KOPT-K1 (cell line): ENCODE results near the gene TRIP6.
"Not testable (repeated sequence)": the region's sequence is repeated elsewhere in the genome, so short reads cannot be mapped to it uniquely, and the experiment has no call there.

Experiments used
- H3K27ac ChIP-seq: fragments of 200-600 bp; sonication (generic); 2 replicates; pipeline ENCODE4 v1.5.1; 2016; ENCODE audit warnings: antibody characterized with exemption, mild to moderate bottlenecking, low read depth, low read length; ENCODE audit not compliant: poor library complexity, severe bottlenecking
- H3K36me3 ChIP-seq: fragments of 200-600 bp; sonication (generic); 2 replicates; pipeline ENCODE4 v1.5.1; 2017; ENCODE audit warnings: antibody characterized with exemption, mild to moderate bottlenecking, low read length, moderate library complexity; ENCODE audit not compliant: insufficient read depth
- H3K9me3 ChIP-seq: fragments of 200-600 bp; sonication (generic); 2 replicates; pipeline ENCODE4 v1.5.1; 2017; ENCODE audit warnings: antibody characterized with exemption, low read length, mild to moderate bottlenecking; ENCODE audit not compliant: insufficient read depth, poor library complexity, severe bottlenecking

The TRIP6 gene

DNA sequence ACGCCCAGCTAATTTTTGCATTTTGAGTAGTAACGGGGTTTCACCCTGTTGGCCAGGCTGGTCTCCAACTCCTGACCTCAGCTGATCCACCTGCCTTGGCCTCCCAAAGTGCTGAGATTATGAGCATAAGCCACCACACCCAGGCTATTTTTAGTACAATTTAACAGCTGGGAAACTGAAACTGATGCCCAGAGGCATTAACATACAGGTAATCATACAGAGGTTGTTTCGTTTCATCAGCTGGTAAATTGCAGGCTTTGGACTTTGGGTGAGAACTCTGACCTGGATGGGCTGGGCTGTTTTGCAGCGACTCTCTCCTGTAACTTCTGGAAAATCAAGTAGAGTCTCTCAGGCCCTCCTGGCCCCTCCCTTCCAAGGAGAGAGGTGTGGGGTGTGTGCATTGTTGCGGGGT is 34.7 kb downstream of the TRIP6 start:
- H3K9me3 ChIP-seq, result no peaks in the 10 kb centered on the region
- no peak overlapping the region for H3K27ac ChIP-seq
- H3K36me3 ChIP-seq, result no peaks in the 10 kb centered on the region

DNA sequence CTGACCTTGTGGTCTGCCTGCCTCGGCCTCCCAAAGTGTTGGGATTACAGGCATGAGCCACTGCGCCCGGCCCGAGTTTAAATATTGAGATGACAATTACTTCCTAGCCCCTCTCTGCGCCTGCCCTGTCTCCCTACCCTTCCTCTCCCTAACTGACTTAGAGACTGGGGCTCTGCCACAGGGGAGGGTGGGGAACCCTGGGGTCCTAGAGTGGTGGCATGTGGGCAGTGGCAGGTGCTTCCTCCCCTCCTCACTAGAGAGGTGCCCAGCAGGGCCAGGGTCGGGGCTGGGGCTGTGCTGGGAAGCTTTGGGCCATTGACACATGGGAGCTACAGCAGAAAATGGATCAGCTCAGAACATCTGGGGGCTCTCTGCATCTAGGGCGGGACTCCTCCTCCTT is 35.5 kb downstream of the TRIP6 start:
- no peaks in the 10 kb centered on the region for H3K36me3 ChIP-seq
- no peaks in the 10 kb centered on the region for H3K9me3 ChIP-seq
- no peak overlapping the region for H3K27ac ChIP-seq

DNA sequence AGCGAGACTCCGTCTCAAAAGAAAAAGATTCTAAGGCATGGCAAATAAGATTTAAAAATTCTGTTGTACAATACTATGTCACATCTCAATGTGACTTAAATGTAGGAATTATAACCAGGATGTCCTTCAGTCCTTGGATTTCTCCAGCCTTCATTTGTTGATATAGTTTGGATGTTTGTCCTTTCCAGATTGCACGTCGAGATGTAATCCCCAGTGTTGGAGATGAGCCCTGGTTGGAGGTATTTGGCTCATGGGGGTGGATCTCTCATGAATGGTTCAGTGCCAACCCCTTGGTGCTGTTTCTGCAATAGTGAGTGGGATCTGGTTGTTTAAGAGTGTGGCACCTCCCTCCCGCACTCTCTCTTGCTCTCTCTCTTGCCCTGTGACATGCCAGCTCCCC is 41.3 kb downstream of the TRIP6 start:
- Histone ChIP-seq H3K9me3 (peaks cover 9% of the 10 kb centered on the region), H3K27ac (no peak overlapping the region), H3K36me3 (no peaks in the 10 kb centered on the region)

DNA sequence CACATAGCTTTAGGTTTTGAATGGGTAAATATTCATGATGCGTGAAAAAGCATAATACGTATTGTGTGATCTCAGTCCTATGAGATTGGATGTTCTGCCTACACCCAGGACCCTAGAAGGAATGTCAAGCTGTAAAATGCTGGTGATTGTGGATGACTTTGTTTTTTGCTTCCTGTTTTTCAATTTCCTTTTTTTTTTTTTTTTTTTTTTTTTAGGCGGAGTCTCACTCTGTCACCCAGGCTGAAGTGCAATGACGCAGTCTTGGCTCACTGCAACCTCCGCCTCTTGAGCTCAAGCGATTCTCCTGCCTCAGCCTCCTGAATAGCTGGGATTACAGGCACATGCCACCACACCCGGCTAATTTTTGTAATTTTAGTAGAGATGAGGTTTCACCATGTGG is 43.3 kb downstream of the TRIP6 start:
- not testable (repeated sequence) for H3K9me3 ChIP-seq, H3K27ac ChIP-seq, H3K36me3 ChIP-seq

DNA sequence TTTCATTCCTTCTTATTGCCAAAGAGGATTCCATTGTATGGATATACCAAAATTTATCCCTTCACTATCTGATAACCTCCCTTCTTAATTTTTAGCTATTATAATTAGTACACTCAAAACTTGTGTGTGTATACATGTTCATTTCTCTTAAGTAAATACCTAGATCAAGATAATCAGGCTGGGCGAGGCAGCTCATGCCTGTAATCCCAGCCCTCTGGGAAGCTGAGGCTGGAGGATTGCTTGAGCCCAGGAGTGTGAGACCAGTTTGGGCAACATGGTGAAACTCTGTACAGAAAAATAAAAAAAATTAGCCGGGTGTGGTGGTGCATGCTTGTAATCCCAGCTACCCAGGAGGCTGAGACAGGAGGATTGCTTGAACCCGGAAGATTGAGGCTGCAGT is 44.3 kb downstream of the TRIP6 start:
- Histone ChIP-seq H3K27ac (no peak overlapping the region), H3K9me3 (peaks cover 9% of the 10 kb centered on the region), H3K36me3 (no peaks in the 10 kb centered on the region)

DNA sequence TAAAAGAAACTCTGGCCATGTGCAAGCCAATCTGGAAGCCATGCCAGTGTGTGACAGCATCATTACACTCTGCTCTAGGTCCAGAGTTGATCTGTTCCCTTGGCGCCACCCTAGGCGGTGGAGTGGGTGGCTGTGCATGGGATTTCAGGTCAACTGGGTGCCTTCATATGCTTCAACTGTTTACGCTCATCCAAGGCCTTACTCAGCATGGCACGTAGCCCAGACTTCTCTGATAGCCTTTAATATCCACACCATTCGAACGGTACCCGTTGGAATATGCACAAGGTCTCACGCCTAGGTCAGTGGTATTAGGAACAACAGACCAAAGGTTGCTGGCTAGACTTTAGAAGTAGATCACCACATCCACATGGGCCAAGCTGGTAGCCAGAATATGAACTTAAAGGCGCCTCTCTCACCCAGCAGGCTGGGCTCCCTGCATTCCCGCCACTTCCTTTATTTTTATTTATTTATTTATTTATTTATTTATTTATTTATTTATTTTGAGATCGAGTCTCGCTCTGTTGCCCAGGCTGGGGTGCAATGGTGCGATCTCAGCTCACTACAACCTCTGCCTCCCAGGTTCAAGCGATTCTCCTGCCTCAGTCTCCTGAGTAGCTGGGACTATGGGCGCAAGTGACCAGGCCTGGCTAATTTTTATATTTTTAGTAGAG is 47.2 kb downstream of the TRIP6 start:
- H3K36me3 ChIP-seq, result no peaks in the 10 kb centered on the region
- no peaks in the 10 kb centered on the region for H3K9me3 ChIP-seq
- H3K27ac ChIP-seq, result no peak overlapping the region

DNA sequence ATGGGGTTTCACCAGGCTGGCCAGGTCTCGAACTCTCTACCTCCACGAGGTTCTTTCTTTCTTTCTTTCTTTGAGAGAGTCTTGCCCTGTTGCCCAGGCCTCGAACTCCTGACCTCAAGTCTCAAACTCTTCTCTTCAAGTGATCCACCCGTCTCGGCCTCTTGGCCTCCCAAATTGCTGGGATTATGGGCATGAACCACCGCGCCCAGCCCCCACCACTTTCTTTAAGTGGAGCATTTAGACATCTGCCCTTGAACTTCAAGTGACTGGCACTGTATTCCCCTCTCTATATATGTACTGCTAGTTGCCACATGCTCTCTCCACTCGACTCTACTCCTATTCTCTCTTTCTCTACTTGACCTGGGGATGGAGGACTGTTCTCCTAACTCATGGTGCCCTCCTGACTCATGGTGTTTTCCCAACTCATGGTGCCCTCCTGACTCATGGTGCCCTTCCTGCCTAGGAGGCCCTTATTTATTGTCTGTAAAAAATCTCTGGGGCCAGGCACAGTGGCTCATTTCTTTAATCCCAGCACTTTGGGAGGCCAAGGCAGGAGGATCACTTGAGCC is 47.8 kb downstream of the TRIP6 start:
- no peak overlapping the region for H3K27ac ChIP-seq
- no peaks in the 10 kb centered on the region for H3K36me3 ChIP-seq
- H3K9me3 ChIP-seq, result no peaks in the 10 kb centered on the region

DNA sequence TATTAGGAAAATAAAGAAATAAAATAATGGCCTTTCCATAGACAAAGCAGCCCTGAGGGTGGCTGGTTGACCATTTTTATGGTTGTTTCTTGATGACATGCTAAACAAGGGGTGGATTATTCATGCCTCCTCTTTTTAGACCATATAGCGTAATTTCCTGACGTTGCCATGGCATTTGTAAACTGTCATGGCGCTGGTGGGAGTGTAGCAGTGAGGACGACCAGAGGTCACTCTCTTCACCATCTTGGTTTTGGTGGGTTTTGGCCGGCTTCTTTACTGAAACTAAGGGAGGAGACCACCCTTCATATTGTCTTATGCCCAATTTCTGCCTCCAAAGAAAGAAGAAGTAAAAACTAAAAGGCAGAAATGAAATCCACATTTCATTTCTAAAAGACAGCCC is 52.1 kb downstream of the TRIP6 start:
- H3K27ac ChIP-seq, H3K36me3 ChIP-seq, H3K9me3 ChIP-seq: not testable (repeated sequence)

DNA sequence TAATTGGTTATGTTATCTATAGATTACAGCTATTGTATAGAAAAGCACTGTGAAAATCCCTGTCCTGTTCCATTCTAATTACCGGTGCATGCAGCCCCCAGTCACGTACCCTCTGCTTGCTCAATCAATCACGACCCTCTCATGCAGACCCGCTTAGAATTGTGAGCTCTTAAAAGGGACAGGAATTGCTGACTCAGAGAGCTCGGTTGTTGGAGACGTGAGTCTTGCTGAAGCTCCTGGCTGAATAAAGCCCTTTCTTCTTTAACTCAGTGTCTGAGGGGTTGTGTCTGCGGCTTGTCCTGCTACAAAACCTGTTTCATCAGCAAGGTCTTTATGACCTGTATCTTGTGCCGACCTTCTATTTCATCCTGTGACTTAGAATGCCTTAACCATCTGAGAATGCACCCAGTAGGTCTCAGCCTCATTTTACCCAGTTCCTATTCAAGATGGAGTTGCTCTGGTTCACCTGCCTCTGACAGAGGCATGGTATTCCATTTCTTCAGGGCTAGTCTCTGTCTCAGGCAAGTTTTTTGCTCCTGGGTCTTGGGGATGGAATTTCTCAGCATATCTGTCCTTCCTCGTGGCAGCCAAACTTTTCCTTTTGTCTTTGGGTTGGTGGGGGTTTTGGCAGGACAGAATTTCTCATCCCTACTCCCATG is 52.7 kb downstream of the TRIP6 start:
- not testable (repeated sequence) for H3K27ac ChIP-seq, H3K9me3 ChIP-seq, H3K36me3 ChIP-seq

DNA sequence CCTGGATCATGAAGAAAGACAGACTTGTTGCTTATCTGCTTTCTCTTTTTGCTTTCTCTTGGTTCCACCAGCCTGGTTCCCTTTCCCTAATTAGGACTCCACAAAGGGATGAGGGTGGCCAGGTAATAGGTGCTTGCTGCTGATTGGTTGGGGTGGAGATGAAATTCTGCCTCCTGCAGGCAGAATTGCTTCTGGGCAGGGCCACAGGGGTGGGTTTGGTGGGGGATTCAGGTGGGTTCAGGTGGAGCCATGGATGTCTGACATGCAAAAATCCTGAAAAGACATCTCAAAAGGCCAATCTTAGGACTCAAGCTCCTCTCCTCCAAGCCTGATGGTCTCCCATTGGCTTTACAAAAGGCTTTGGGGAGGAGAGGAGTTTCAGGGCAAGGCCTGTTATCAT is 53.9 kb downstream of the TRIP6 start:
- Histone ChIP-seq H3K9me3 (no peaks in the 10 kb centered on the region), H3K27ac (no peak overlapping the region), H3K36me3 (no peaks in the 10 kb centered on the region)
